Natural killer cell (primary cell): ENCODE measurements around the gene GPER1. TPM values are rescaled to one million over a fixed set of nuclear protein-coding genes. Genes with fewer than 3 reads are reported as not detected.

Experiments
- ATAC-seq, 3 donors: fragments of 150-1000 bp in 2 of 3; fragments of 200-7000 bp in 1 of 3; cut with Tn5 transposase; 1 replicate in 1 of 3; 2 replicates in 2 of 3; pipeline ENCODE4 v1.10.0; 2021; ENCODE audit warnings: mild to moderate bottlenecking in 2 of 3, moderate library complexity in 2 of 3
- DNase-seq, 2 donors: peaks; one replicate each; pipeline versions ENCODE4 v3.0.0 to v3.0.0-alpha.2; 2013 to 2021; ENCODE audit warnings: mixed read lengths in 1 of 2
- H3K27ac ChIP-seq: one replicate; pipeline ENCODE4 v1.5.1; 2013; ENCODE audit warnings: mild to moderate bottlenecking, low read length
- H3K27me3 ChIP-seq: one replicate; pipeline ENCODE4 v1.6.1; 2013; ENCODE audit warnings: low read length; ENCODE audit not compliant: control insufficient read depth, insufficient read depth
- H3K36me3 ChIP-seq: one replicate; pipeline ENCODE4 v1.6.1; 2013; ENCODE audit warnings: low read length; ENCODE audit not compliant: control insufficient read depth, insufficient read depth
- H3K4me1 ChIP-seq: one replicate; pipeline ENCODE4 v1.6.1; 2013; ENCODE audit warnings: low read length; ENCODE audit not compliant: control insufficient read depth, insufficient read depth
- H3K4me3 ChIP-seq: one replicate; pipeline ENCODE4 v1.5.1; 2013; ENCODE audit warnings: low read length
- H3K9me3 ChIP-seq: one replicate; pipeline ENCODE4 v1.6.1; 2013; ENCODE audit warnings: low read length; ENCODE audit not compliant: control insufficient read depth, insufficient read depth
- H3K27ac Mint-ChIP-seq, 2 donors: one replicate each; pipeline ENCODE4 v1.8.0; 2022; ENCODE audit warnings: mild to moderate bottlenecking in 2 of 2, mixed read lengths in 2 of 2, moderate library complexity in 1 of 2
- H3K27me3 Mint-ChIP-seq, 2 donors: one replicate each; pipeline ENCODE4 v1.8.0; 2022; ENCODE audit warnings: low read depth in 2 of 2, mixed read lengths in 2 of 2
- H3K36me3 Mint-ChIP-seq: one replicate; pipeline ENCODE4 v1.8.0; 2022; ENCODE audit warnings: mixed read lengths
- H3K4me1 Mint-ChIP-seq, 2 donors: one replicate each; pipeline ENCODE4 v1.8.0; 2022; ENCODE audit warnings: mixed read lengths in 2 of 2
- H3K4me3 Mint-ChIP-seq: one replicate; pipeline ENCODE4 v1.8.0; 2022; ENCODE audit warnings: mild to moderate bottlenecking, moderate library complexity, mixed read lengths
- H3K9me3 Mint-ChIP-seq, 2 donors: one replicate each; pipeline ENCODE4 v1.8.0; 2022; ENCODE audit warnings: mixed read lengths in 2 of 2
- CTCF ChIP-seq: fragments of 200-600 bp; IDR thresholded peaks from one replicate; pipeline ENCODE4 v1.8.0; 2022; ENCODE audit warnings: antibody characterized with exemption
- WGBS: methylation state at CpG from one replicate; pipeline ENCODE4 v1.1.7; 2013; ENCODE audit warnings: missing lambda C conversion rate; ENCODE audit not compliant: insufficient coverage; 5-methylcytosine and 5-hydroxymethylcytosine counted together
- intact Hi-C: fragments of 100-400 bp; cut with micrococcal nuclease; formaldehyde crosslinking; loops from one replicate; pipeline ENCODE4 v1.14.2; 2022
- total RNA-seq, 4 donors: library from RNA; stranded (reverse); fragments of 120-200 nt in 1 of 4; gene quantifications; one replicate each; pipeline versions ENCODE4 v1.2.3 to v1.2.4, GENCODE V29; 2013 to 2022

The GPER1 gene
- total RNA-seq, 3 donors from 2014 or later (not counting 1 experiment from before 2014, with no cell fraction given): 0.25 to 0.26 TPM; not detected in 1

- no peak overlapping the region for H3K27ac Mint-ChIP-seq
- WGBS: 94% methylated on average over 21 of the region's 21 CpGs
- H3K4me3 Mint-ChIP-seq: no peak overlapping the region
Measured at GRCh38 chr7:1090236-1090635, 2.3 kb downstream of the GPER1 start.

GRCh38 chr7:1090686-1091643 lies 3.1 kb downstream of the GPER1 start:
- H3K4me1 ChIP-seq: peaks cover 12% of the 10 kb centered on the region
- peaks cover 8 to 12% of the 10 kb centered on the region in 2 donors for H3K4me1 Mint-ChIP-seq
- no peaks in the 10 kb centered on the region for H3K27me3 ChIP-seq
- H3K27ac Mint-ChIP-seq: no peak overlapping the region
- DNase-seq (no peak), ATAC-seq (no peak)
- WGBS: 85% methylated on average over 27 of the region's 28 CpGs
- no peaks in the 10 kb centered on the region for H3K9me3 Mint-ChIP-seq
- H3K36me3 ChIP-seq: no peaks in the 10 kb centered on the region
- no peak overlapping the region for H3K27ac ChIP-seq
- intact Hi-C loops: no loop called here
- no peaks in the 10 kb centered on the region for H3K27me3 Mint-ChIP-seq
- TF ChIP-seq CTCF: no peak
- no peak overlapping the region for H3K4me3 ChIP-seq
- no peaks in the 10 kb centered on the region for H3K36me3 Mint-ChIP-seq
- H3K9me3 ChIP-seq: no peaks in the 10 kb centered on the region
- no peak overlapping the region for H3K4me3 Mint-ChIP-seq

More at GRCh38 chr7:1090236-1090635, 2.3 kb downstream of the GPER1 start:
- no peak for ATAC-seq
- Histone ChIP-seq H3K27ac (no peak overlapping the region), H3K27me3 (no peaks in the 10 kb centered on the region), H3K36me3 (no peaks in the 10 kb centered on the region), H3K4me3 (no peak overlapping the region), H3K9me3 (no peaks in the 10 kb centered on the region), H3K4me1 (peaks cover 12% of the 10 kb centered on the region)
- peaks cover 8 to 12% of the 10 kb centered on the region in 2 donors for H3K4me1 Mint-ChIP-seq
- no peak for TF ChIP-seq CTCF
- H3K9me3 Mint-ChIP-seq: no peaks in the 10 kb centered on the region
- DNase-seq: no peak
- H3K36me3 Mint-ChIP-seq: no peaks in the 10 kb centered on the region
- no peaks in the 10 kb centered on the region for H3K27me3 Mint-ChIP-seq
- intact Hi-C loops: no loop called here

- no peaks in the 10 kb centered on the region for H3K9me3 Mint-ChIP-seq
- H3K27me3 ChIP-seq: no peaks in the 10 kb centered on the region
- no peaks in the 10 kb centered on the region for H3K36me3 Mint-ChIP-seq
- peaks cover 6 to 10% of the 10 kb centered on the region in 2 donors for H3K4me1 Mint-ChIP-seq
- no peak overlapping the region for H3K27ac ChIP-seq
- intact Hi-C loops: no loop called here
- no peak overlapping the region for H3K4me3 ChIP-seq
- no peak for TF ChIP-seq CTCF
- H3K4me3 Mint-ChIP-seq: no peak overlapping the region
- no peaks in the 10 kb centered on the region for H3K9me3 ChIP-seq
- ATAC-seq (no peak), DNase-seq (no peak)
- H3K4me1 ChIP-seq: peaks cover 8% of the 10 kb centered on the region
- H3K36me3 ChIP-seq: no peaks in the 10 kb centered on the region
- 94% methylated on average over 18 of the region's 18 CpGs for WGBS
- no peaks in the 10 kb centered on the region for H3K27me3 Mint-ChIP-seq
- no peak overlapping the region for H3K27ac Mint-ChIP-seq
Measured at GRCh38 chr7:1091644-1092027, 3.7 kb downstream of the GPER1 start.
